ENCODE results near the gene BACH2.
"Not testable (repeated sequence)": the region's sequence is repeated elsewhere in the genome, so short reads cannot be mapped to it uniquely, and the experiment has no call there.

Gene BACH2

DNA sequence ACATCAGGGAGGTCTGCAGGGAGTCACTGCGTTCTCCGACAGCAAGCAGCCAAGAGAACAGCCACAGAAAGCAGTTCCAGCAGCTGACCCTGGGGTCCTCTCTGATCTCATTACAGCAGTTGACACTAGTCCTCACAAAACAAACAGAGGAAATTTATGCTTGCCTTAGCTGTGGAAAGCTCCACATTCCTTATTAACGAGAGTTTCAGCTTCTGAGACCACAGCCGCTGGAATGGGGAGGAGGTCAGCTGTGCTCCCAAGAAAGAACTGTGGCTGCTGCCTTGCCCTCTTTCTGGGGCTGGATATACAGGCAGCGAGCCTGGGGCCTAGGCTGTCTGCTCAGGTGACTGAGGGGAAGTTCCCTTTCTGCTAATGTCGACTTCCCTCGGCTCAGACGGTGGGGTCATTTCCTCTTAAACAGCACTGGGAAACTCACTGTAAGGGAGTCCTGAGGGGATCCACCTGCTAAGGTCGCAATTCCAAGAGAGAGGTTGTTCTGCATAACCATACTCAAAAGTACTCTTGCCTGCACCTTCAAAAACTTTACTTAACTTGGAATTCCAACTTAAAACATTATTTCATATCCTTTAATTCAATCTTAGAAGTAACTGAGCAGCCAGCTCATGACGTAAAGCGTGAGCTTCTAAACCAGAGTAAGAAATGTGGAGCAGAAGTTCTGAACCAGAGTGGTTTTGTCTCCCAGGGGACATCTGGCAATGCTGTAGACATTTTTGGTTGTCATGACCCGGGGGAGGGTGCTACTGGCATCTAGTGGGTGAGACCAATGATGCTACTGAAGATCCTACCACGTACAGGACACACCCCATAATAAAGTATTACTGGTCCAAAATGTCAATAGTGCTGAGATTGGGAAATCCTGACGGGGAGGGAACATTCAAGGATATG lies 80.3 kb downstream of the BACH2 start:
- DNase-seq (ENCODE audit: extremely low read depth in 1 of 2, low read depth in 1 of 2) = no peak

DNA sequence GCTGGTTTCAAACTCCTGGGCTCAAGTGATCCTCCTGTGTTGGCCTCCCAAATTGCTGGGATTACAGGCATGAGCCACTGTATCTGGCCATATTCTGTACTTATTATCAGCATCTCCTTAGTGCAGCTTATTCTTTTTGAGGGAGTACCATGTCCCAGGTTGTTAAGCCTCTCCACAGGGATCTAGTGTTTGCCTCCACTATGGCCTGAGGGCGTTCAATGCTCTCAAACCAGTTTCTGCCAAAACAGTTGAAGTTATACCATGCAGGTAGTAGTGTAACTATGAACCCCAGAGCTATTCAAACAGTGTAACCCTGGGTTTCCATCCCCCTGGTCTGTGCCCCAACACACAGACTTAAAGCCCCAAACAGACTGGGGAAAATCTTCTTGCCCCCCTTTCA lies 81.7 kb downstream of the BACH2 start:
- no peak for DNase-seq (ENCODE audit: extremely low read depth in 1 of 2, low read depth in 1 of 2)

DNA sequence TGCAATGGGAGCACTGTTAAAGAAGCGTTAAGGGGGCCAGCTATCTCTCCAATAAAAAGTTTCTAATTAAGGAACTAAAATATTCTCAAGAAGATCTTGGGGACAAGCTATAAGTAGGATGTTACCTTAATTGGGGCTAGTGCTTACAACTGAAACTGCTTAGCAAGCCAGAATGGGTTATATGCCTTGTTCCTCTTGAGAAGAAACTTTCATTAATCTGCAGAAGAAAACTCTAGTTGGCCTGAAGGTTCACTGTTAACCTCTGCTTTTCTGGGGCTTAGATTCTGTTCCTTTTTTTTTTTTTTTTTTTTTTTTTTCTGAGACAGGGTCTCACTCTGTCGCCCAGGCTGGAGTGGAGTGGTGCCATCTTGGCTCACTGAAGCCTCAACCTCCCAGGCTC lies 82.2 kb downstream of the BACH2 start:
- DNase-seq (ENCODE audit: extremely low read depth in 1 of 2, low read depth in 1 of 2) = no peak

DNA sequence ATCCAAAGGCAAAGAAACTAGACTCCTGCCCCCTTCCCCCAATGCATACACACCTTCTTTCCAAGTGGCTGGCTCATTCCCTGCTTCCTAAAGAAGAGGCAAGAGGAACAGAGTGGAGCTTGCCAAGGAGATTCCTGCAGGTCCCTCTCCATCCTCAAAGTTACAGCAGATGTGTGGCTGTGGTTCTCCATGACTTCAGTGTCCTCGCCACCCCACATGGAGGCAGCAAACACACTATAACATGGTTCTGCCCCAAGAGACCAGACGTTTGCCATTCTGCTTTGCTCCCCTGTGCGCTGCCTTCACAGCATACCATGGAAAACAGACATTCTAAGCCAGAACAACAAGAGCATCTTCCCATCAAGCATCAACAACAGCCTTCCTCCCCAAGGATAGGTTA lies 84.4 kb downstream of the BACH2 start:
- DNase-seq (ENCODE audit: extremely low read depth in 1 of 2, low read depth in 1 of 2) = no peak

DNA sequence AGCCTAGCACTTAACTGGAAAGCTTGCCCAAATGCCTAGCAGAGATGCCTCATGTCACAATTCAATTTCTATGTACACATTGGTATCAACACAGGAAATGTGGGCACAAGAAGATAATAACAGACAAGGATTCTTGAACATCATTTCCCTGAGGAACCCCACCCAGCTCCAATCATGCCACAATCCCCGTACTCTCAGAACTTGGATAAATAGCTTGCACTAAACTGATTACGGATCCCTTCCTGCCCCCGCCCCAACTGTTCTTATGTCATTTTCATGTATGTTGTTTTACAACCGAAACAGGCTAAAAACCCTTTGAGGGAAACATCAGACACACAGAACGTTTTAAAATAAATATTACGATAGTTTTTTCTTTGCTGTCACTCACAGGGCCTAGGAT lies 87.1 kb downstream of the BACH2 start:
- no peak for DNase-seq (ENCODE audit: extremely low read depth in 1 of 2, low read depth in 1 of 2)

DNA sequence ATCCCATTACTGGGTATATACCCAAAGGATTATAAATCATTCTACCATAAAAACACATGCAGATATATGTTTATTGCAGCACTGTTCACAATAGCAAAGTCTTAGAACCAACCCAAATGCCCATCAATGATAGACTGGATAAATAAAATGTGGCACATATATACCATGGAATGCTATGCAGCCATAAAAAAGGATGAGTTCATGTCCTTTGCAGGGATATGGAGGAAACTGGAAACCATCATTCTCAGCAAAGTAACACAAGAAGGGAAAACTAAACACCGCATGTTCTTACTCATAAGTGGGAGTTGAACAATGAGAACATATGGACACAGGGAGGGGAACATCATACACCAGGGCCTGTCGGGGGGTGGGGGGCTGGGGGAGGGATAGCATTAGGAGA lies 88.0 kb downstream of the BACH2 start:
- DNase-seq (ENCODE audit: extremely low read depth in 1 of 2, low read depth in 1 of 2) = not testable (repeated sequence)

DNA sequence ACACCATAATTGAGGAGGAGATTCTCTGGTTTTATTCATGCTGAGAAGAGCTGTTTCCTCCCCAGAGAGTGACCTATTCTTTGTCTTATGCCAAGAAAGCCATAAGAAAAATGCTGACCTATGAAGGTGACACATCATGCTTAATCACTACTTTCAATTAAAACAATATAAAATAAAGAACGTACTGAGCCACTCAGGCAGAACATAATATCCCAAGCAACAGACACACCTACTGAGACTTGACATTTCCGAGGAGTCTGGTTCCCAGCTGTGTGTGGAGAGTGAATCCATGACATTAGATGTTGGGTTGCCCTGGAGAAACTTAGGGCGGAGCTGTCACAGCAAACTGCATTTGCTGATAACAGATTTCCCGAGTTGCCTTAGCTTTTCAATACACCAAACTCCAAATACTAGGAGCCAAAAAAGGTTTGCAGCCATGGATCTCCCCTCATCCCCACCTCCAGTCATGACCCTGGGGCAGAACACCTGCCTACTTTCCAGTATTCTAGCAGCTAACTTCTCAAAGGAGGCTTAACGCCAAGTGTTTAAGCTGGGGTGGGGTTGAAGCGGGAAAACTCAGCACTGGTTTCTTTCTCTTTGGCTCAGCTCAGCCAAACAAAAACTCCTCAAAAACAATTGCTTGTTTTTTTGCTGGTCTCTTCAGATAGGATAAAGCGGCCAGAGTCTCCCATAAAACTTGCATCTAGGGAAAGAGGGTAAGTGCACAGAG lies 92.2 kb downstream of the BACH2 start:
- DNase-seq (ENCODE audit: extremely low read depth in 1 of 2, low read depth in 1 of 2) = no peak

DNA sequence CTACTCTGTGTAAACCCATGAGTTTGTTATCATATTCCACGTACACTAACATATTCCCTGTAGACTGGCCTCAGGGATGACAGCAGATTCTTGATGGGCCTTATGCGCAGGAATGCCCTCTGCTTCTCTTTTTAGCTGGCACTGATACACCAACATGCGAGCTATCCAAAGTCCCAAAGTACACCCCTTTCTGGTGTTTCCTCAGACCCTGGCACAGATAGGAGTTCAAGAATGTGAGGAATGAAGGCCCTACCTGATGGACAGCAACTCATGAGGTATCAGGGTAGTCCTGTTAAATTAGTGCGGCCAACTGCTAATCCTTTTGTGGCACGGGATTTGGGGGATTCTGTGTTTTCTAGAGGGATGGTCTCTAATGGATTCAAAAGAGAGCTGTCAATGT lies 93.0 kb downstream of the BACH2 start:
- no peak for DNase-seq (ENCODE audit: extremely low read depth in 1 of 2, low read depth in 1 of 2)

DNA sequence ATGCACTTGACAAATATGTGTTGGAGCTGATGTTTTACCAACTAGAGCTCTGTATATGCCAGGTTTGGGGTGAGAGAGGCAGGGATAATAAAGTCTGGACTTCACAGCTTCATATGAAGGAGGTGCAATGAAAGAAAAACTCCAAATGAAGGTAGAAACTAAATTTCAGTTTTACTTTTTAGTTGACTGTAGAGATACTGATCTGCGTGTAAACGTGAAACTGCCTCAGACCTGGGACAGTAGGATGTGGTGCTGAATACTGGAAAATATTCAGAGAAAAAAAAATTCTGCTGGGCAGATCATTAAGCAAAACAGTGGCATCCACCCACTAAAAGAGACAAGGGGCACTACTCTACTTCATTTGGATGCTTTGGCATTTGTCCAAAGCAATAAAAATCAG lies 94.5 kb downstream of the BACH2 start:
- no peak for DNase-seq (ENCODE audit: extremely low read depth in 1 of 2, low read depth in 1 of 2)

DNA sequence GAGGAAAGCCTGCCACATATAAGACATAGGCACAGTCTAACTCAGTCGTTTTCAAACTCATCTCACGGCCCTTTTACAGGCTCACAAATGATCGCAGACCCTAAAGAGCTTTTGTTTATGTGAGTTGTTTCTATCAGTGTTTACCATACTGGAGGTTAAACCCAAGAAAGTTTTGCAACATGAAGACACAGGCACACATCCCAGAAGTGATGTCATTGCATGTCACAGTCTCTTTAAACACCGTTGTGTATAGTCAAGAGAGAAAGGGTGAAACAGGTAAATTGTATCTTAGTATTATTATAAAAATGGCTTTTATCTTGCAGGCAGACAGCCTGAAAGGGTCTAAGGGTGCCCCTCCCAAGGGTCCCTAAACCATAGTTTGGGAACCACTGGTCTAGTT lies 96.7 kb downstream of the BACH2 start:
- DNase-seq (ENCODE audit: extremely low read depth in 1 of 2, low read depth in 1 of 2) = no peak

DNA sequence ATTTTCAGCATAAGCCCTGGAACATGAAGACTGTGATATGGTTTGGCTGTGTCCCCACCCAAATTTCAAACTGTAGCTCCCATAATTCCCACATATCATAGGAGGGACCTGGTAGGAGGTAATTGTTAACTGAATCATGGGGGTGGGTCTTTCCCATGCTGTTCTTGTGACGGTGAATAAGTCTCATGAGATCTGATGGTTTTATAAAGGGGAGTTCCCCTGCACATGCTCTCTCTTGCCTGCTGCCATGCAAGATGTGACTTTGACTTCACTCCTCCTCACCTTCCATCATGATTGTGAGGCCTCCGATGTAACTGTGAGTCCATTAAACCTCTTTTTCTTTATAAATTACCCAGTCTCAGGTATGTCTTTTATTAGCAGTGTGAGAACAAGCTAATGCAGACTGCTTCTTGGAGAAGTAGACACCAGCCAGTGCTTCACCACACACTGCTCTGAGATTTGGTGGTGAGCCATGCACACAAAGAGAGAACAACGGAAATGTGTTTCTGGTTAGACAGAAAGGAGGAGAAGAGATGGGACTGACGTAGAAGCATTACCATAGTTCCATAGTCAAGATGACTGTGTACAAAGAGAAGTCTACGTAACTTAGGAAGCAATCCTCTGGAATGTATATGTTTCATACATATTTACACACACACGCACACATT lies 97.8 kb downstream of the BACH2 start:
- no peak for DNase-seq (ENCODE audit: extremely low read depth in 1 of 2, low read depth in 1 of 2)

DNA sequence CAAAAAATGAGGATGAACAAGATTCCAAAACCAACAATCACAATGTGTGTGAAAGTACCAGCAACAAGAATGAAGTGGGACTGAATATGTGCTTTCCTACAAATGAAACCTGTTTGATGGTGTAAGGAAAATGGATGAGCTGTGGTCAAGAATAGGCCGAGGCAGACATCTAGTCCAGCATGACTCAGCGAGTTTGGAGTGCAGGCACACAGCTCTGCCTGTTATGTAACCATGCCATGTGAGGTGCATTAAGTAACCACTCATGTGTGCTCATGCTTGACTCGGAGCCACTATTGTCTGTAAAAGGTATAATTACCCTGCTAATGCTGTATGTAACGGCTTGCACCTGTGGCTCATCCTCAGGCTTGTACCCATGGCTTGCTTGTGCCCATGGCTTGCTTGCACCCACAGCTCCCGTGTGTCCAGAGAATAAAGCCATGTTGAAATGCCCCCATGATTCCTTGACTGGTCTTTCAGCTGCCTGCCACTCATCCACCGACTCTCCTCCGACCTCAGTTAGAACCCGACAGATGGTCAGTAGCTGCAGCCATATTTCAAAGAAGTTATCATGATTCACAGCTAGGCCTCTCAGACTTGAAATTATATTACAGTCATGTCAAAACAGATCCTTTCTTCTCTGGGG lies 98.7 kb downstream of the BACH2 start:
- no peak for DNase-seq (ENCODE audit: extremely low read depth in 1 of 2, low read depth in 1 of 2)

DNA sequence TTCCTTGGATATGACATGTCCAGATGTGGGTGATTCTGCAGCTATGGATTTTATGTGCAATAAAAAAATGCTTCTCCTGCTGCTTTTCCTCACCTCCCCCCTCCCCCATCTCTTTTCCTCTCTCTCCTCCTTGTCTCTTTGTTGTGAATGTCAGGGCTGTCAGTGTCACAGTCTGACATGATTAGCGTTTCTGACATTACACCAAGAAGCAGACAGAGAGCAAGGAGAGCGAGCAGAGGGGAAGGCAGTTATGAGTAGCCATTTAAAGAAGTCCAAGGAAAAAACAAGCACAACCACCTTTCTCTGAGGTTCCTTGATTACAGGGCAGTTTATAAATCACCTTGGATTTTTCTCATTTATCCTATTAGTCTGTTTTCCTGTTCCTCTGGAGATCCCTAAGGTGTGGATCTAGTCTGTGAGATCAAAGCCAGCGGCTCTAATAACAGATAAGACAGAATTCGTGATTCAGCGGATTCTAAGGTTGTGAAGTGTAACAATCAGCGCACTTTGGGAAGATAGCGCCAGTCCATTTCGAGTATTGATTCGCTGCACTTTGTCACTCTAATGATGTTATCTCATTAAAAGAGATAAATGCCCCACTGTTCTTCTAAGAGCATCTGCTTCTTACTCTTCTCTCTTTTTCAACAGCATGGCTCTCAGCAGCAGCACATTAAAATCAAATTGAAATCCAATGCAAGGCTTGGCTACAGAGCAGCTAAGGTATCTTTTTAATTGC lies 101.4 kb downstream of the BACH2 start:
- no peak for DNase-seq (ENCODE audit: extremely low read depth in 1 of 2, low read depth in 1 of 2)

DNA sequence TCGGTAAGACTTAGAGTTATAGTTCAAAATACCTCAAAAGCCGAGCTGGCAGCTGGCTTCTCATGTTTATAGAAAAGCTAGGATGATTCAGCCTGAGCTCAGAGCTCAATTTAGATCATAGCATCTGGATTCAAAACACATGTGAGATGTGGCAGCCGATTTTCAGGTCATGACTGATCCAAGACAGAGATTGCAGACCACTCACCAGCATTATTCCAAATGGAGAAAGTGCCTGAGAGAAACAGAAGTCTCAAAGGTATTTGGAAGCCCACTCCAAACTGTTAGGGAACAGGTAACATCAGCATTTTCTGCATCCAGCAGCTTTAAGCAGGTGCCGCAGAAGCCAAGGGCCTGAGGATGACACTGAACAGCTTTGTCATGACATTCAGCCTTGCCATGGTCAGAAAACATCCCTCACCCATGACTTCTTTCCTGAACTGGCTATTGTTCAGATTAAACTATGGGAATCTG lies 102.2 kb downstream of the BACH2 start:
- no peak for DNase-seq (ENCODE audit: extremely low read depth in 1 of 2, low read depth in 1 of 2)

DNA sequence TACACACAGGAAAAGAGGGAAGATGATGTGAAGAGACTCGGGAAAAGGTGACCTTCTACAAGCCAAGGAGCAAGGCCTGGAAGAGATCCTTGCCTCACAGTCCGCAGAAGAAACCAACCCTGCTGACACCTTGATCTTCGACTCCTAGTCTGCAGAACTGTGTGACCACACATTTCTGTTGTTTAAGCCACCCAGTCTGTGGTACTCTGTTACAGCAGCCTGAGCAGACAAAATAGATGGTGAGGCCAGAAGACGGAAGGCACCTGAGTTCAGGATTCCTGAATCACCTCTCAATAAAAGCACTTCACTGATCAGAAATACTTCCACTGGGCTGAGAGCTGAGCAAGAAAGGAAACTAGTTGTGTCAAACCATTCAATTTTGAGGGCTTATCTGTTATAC lies 103.3 kb downstream of the BACH2 start:
- DNase-seq (ENCODE audit: extremely low read depth in 1 of 2, low read depth in 1 of 2) = no peak

DNA sequence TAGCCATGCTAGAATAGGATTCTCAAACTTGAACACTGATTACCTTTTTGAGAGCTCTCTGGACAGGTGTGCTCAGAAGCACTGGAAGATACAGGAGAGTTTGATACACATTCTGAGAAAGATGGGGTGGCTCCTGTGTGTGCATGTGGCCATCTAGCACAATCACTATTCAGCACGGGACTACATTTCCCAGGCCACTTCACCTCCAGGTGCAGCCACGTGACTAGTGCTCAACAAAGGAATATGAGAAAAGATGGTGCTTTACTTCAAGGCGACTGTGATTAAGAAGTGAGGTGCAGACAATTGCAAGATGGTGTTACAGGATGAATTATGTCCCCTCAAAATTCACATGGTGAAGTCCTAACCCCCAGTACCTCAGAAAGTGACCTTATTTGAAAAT lies 103.8 kb downstream of the BACH2 start:
- DNase-seq (ENCODE audit: extremely low read depth in 1 of 2, low read depth in 1 of 2) = no peak

DNA sequence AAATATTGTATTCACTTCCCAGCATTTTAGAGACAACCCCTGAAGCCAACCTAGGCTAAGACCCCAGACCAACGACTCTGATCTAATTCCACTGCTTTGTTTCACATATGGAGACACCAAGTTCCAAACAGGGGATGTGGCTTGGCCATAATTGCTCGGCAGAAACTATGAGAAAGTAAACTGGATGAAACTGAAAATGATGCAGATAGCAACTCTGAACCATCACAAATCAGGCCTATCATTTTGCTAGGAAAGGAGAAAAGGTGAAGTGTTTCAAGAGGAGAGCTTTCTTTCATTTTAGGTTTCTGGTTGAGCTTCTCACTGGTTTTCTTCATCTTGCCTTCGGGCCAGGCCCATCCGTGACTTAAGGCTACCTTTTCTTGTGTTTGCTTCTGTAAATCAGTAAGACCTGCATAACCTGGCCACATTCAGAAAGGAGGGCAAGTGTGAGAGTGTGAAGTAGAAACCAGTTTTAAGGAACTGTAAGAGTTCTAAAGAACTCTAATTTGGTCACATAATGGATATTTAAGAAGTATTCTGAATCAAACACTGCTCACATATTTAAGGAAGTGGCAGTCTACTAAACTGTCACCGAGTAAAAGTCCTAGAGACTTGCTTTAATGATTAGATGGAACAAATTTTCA lies 105.8 kb downstream of the BACH2 start:
- DNase-seq (ENCODE audit: extremely low read depth in 1 of 2, low read depth in 1 of 2) = no peak

DNA sequence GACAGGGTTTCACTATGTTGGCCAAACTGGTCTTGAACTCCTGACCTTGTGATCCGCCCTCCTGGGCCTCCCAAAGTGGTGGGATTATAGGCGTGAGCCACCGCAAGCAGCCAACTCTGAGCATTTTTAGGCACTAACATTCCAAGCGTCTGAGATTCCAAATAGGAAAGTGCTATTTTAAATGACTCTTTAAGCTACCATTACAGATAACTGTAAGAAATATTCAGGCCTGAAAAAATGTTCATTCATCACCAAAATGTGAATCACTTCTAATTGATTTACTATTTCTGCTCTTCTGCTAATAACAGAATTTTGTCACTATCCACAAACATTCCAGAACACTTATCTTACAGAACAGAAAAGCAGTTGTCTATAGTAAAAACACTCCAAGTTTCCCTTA lies 106.5 kb downstream of the BACH2 start:
- no peak for DNase-seq (ENCODE audit: extremely low read depth in 1 of 2, low read depth in 1 of 2)

DNA sequence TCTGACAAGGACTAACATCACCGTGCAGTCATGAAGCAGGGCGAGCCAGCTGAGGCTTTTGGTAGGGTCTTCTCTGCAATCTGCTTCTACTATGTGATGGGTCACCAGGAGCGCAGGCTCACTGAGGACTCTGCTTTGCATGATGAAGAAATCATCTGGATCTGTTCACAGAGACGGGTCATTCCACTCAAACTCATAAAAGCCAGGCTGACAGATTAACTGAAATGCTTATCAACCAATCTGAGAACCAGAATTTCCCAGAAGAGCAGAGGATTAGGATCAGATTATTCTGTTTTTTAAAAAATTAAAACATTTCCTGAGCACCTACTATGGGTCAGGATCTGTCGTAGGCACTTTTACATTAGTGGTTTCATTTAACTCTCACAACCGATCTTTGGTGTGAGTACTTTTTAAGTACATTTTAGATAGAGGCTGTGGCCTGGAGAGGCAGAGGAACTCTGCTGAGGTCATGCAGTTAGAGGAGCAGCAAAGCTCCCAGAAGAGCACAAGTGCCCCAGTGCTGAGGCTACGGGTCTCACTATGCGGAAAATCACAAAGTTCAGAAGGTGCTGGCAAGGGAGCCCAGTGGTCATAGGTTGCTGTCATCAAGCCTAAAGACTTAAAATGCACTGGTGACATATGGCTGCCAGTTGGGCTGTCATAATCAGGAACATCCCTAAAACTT lies 109.1 kb downstream of the BACH2 start:
- no peak for DNase-seq (ENCODE audit: extremely low read depth in 1 of 2, low read depth in 1 of 2)
